Stomach (tissue), 9 donors: ENCODE results near the gene BRF1. TPM values are rescaled to one million over a fixed set of nuclear protein-coding genes. Genes with fewer than 3 reads are reported as not detected.

Experiments used
- DNase-seq, 2 donors: peaks; one replicate each; pipeline versions ENCODE4 v3.0.0 to v3.0.0-alpha.2; 2013 to 2019
- H3K27ac ChIP-seq, 5 donors: fragments of 200-600 bp in 4 of 5; sonication (generic) in 4 of 5; one replicate each; pipeline ENCODE4 v1.5.1; 2013 to 2019; ENCODE audit warnings: mild to moderate bottlenecking in 1 of 5, moderate library complexity in 1 of 5
- H3K27me3 ChIP-seq, 3 donors: fragments of 200-600 bp; sonication (generic); one replicate each; pipeline ENCODE4 v1.5.1; 2017 to 2019; ENCODE audit warnings: mixed run types in 1 of 3
- H3K36me3 ChIP-seq, 4 donors: fragments of 200-600 bp; sonication (generic); 1 replicate in 3 of 4; 2 replicates in 1 of 4; pipeline ENCODE4 v1.5.1; 2016 to 2019
- H3K4me1 ChIP-seq, 4 donors: fragments of 200-600 bp; sonication (generic); one replicate each; pipeline ENCODE4 v1.5.1; 2016 to 2019
- H3K4me3 ChIP-seq, 4 donors: fragments of 200-600 bp; sonication (generic) in 3 of 4; one replicate each; pipeline ENCODE4 v1.5.1; 2016 to 2019; ENCODE audit warnings: mild to moderate bottlenecking in 1 of 4
- H3K9me3 ChIP-seq, 4 donors: fragments of 200-600 bp; sonication (generic); one replicate each; pipeline ENCODE4 v1.5.1; 2016 to 2019
- EP300 ChIP-seq: sonication (generic); formaldehyde crosslinking; IDR thresholded peaks from one replicate; pipeline ENCODE4 v1.6.1; 2017; ENCODE audit warnings: antibody characterized with exemption
- POLR2A ChIP-seq, 4 donors: fragments of 450-650 bp; IDR thresholded peaks; one replicate each; pipeline ENCODE4 v1.6.1; 2016; ENCODE audit warnings: antibody characterized with exemption in 4 of 4, control low read depth in 2 of 4, mild to moderate bottlenecking in 1 of 4, moderate library complexity in 1 of 4
- POLR2AphosphoS5 ChIP-seq, 3 donors: sonication (generic); formaldehyde crosslinking; IDR thresholded peaks; one replicate each; pipeline ENCODE4 v1.6.1; 2016; ENCODE audit warnings: antibody characterized with exemption in 3 of 3
- WGBS, 5 donors: extraction: QIAGEN DNeasy Blood & Tissue Kit in 3 of 5; methylation state at CpG; one replicate each; pipeline versions ENCODE4 v1.1.5 to v1.1.7; 2013 to 2018; 5-methylcytosine and 5-hydroxymethylcytosine counted together
- intact Hi-C: fragments of 100-400 bp; cut with DNase I; formaldehyde crosslinking; loops from one replicate; pipeline ENCODE4 v1.15.1; 2023; ENCODE audit warnings: low total_unique reads
- polyA plus RNA-seq, 3 donors: library from polyadenylated mRNA; stranded (reverse); fragments of 200-250 nt; gene quantifications; one replicate each; pipeline ENCODE4 v1.2.3, GENCODE V29; 2013
- total RNA-seq, 5 donors: library from RNA; depleted of rRNA; stranded (reverse); fragments of >200 nt; gene quantifications; one replicate each; pipeline versions ENCODE4 v1.1.0 to v1.2.3, GENCODE V29; 2014 to 2016
- TF ChIP-seq, protein P1 (sequence below), 7 experiments: fragments of 450-650 bp in 4 of 7; fragments of 200-600 bp in 3 of 7; sonication (generic) in 3 of 7; IDR thresholded peaks; one replicate each; pipeline ENCODE4 v1.5.1; 2016 to 2019; ENCODE audit warnings: antibody characterized with exemption in 7 of 7, control low read depth in 2 of 7, mild to moderate bottlenecking in 1 of 7
- donor health status: healthy with polysubstance abuse.
- donor health status: Bipolar disorder and iron deficiency.
- donor health status: healthy.

The BRF1 gene
- total and polyA plus RNA-seq, 8 donors = 9.2 to 141 (median 33.9) TPM

DNA sequence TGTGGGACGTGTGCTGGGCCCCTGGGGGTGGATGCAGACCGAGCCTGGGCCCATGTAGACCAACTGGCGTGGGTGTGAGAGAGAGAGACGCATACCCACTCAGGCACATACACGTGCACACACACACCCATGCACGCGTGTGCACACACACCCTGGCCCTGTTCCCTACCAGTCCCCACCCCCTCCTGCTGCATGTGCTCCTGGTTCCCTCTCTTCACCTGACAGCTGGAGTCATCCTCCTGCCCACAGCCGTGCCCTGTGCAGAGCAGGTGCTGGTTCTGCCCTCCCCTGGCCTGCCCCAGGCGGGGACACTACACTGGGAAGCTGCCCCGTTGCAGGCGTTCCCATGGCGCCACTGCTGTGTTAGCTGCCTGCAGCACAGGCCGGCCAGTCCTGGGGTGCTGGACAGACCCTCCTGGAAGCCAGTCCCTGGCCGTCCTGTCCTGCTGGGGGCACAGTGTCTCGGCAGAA is 32.3 kb upstream of the BRF1 start:
- no peak for DNase-seq
- Histone ChIP-seq H3K27ac (no peak overlapping the region), H3K4me1 (peaks cover 15 to 86% (median 39%) of the 10 kb centered on the region in 4 donors), H3K36me3 (no peaks in the 10 kb centered on the region), H3K27me3 (no peaks in the 10 kb centered on the region), H3K9me3 (no peaks in the 10 kb centered on the region), H3K4me3 (no peak overlapping the region)
- TF ChIP-seq EP300 (no peak), POLR2A (IDR thresholded peaks at IDR 0.05) (no peak), POLR2AphosphoS5 (IDR thresholded peaks at IDR 0.05) (no peak)
- TF ChIP-seq, protein P1, sequence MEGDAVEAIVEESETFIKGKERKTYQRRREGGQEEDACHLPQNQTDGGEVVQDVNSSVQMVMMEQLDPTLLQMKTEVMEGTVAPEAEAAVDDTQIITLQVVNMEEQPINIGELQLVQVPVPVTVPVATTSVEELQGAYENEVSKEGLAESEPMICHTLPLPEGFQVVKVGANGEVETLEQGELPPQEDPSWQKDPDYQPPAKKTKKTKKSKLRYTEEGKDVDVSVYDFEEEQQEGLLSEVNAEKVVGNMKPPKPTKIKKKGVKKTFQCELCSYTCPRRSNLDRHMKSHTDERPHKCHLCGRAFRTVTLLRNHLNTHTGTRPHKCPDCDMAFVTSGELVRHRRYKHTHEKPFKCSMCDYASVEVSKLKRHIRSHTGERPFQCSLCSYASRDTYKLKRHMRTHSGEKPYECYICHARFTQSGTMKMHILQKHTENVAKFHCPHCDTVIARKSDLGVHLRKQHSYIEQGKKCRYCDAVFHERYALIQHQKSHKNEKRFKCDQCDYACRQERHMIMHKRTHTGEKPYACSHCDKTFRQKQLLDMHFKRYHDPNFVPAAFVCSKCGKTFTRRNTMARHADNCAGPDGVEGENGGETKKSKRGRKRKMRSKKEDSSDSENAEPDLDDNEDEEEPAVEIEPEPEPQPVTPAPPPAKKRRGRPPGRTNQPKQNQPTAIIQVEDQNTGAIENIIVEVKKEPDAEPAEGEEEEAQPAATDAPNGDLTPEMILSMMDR (IDR thresholded peaks at IDR 0.05) = no peak
- WGBS, 5 donors = 74 to 88% (median 82%) methylated on average over 9 to 15 of the region's 15 CpGs
- intact Hi-C loops = no loop called here

DNA sequence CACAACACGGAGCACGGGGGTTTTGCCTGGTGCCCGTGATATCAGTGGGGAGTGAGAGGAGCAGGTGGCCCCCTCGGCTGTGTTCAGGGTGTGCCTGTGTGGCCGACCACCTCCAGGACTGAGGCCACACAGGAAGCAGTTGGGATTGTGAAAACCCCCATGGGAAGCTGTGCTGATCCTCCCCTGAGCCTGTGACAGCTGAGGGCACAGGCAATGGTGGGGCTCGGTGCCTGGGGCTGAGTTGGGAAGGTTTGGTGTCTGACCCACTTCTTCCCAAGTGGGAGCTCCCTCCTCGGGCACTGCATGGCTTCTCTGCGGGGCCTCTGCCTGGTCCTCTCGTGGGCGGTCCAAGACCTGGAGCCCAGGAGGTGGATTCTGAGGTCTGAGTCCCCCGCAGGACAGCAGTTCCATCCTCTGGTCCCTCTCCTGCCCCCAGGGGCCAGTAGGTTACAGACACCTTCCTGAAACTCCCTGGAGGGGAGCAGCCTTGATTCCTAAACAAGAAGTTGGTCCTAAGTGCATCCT is 31.6 kb upstream of the BRF1 start:
- Histone ChIP-seq H3K9me3 (no peaks in the 10 kb centered on the region), H3K27ac (peak overlapping the region in 1 of 5 donors; percentile 1), H3K4me3 (no peak overlapping the region), H3K27me3 (no peaks in the 10 kb centered on the region), H3K4me1 (peaks cover 9 to 86% (median 37%) of the 10 kb centered on the region in 4 donors), H3K36me3 (peaks cover 0 to 4% (median 0%) of the 10 kb centered on the region in 4 donors)
- intact Hi-C loops = no loop called here
- 71 to 84% (median 75%) methylated on average over 10 to 11 of the region's 11 CpGs for WGBS, 5 donors
- TF ChIP-seq EP300 (no peak), POLR2A (IDR thresholded peaks at IDR 0.05) (no peak), POLR2AphosphoS5 (IDR thresholded peaks at IDR 0.05) (no peak)
- TF ChIP-seq, protein P1 (IDR thresholded peaks at IDR 0.05) = no peak
- DNase-seq = no peak

DNA sequence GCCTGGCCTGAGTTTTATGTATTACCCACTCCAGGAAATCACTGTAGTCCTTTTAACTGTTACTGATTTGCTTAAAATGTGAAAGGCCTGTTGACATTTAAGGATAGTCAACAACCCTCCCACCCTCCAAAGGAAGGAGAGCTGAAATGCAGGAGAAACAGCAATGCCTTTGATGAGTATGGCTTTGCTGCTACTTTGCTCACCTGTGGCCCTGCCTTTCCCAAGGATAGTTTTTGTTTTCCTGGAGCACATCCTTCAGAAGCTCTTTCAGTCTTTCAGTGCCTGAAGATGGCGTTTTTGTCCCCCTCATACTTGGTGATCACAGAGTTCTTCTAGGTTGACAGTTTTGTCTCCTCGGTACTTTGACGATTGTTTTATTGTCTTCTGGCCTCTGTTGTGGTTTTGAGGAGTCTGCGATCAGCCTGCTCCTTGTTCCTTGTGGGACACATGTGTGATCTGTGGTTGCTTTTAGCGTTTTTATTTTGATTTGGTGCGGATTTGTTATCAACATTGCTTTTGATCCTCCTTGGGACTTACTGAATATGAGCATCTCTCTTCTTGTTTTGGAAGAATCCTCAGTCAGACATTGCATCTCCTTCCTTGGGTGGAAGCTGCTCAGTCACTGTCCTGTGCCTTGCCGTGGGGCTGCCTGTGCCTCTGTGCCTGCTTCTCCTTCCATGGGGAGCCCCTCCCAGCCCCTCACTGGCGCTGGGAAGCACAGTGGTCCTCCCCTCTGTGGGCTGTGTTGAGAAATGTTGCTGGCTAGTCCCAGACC is 31.0 kb upstream of the BRF1 start:
- H3K27ac ChIP-seq = peak overlapping the region in 1 of 5 donors; percentile 1
- intact Hi-C loops = no loop called here
- H3K4me1 ChIP-seq = peaks cover 9 to 86% (median 36%) of the 10 kb centered on the region in 4 donors
- no peaks in the 10 kb centered on the region for H3K9me3 ChIP-seq
- TF ChIP-seq EP300 = no peak
- TF ChIP-seq, protein P1 (IDR thresholded peaks at IDR 0.05) = no peak
- H3K36me3 ChIP-seq = peaks cover 0 to 4% (median 0%) of the 10 kb centered on the region in 4 donors
- 77 to 88% (median 78%) methylated on average over 8 of the region's 8 CpGs for WGBS, 5 donors
- no peak overlapping the region for H3K4me3 ChIP-seq
- DNase-seq = no peak
- H3K27me3 ChIP-seq = no peaks in the 10 kb centered on the region

DNA sequence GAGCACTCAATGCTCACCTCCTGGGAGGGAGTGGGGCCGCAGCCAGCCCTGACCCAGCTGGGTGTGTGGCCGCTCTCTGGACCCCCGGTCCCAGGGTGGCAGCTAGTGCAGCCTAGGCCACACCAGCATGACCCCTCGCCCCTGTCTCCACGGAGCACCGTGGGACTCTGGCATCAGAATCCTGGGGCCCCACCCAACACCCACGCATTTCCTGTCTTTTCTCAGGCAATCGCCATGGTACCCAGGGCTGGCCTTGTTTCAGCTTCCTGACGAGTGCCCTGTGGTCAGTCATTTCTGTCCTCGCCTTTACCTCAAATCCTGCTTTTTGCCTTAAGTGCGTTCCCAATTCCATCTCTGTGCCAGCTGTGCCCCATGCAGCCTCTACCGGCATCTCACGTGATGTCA is 29.7 kb upstream of the BRF1 start:
- WGBS, 5 donors = 51 to 63% (median 60%) methylated on average over 13 of the region's 13 CpGs
- H3K36me3 ChIP-seq = peaks cover 0 to 4% (median 0%) of the 10 kb centered on the region in 4 donors
- H3K27ac ChIP-seq = peak overlapping the region in 3 of 5 donors; percentile 46 to 59 (median 58)
- peaks cover 9 to 85% (median 39%) of the 10 kb centered on the region in 4 donors for H3K4me1 ChIP-seq
- no peaks in the 10 kb centered on the region for H3K9me3 ChIP-seq
- no peak for TF ChIP-seq POLR2AphosphoS5 (IDR thresholded peaks at IDR 0.05)
- TF ChIP-seq, protein P1 (IDR thresholded peaks at IDR 0.05) = no peak
- TF ChIP-seq POLR2A (IDR thresholded peaks at IDR 0.05) = no peak
- no peak for TF ChIP-seq EP300
- no peak overlapping the region for H3K4me3 ChIP-seq
- intact Hi-C loops = no loop called here
- DNase-seq = no peak
- no peaks in the 10 kb centered on the region for H3K27me3 ChIP-seq
